HG02763 (cell line): Measurements from ENCODE around the gene PRKAG2.
A peak's percentile ranks its signal among the peaks of the same experiment; 100 is the strongest.

ENCODE experiments used
- ATAC-seq: cut with Tn5 transposase; IDR thresholded peaks from one replicate; pipeline ENCODE4 v1.9.1; 2021; ENCODE audit warnings: mild to moderate bottlenecking, moderate library complexity; ENCODE audit not compliant: unreplicated experiment

The PRKAG2 gene

GRCh38 chr7:151663382-151664100 lies 213.4 kb downstream of the PRKAG2 start:
- ATAC-seq = no peak

- ATAC-seq = no peak
These were observed 214.6 kb downstream of the PRKAG2 start for GRCh38 chr7:151662251-151662826.

- ATAC-seq = no peak
These were observed 215.3 kb downstream of the PRKAG2 start for GRCh38 chr7:151661587-151661986.

GRCh38 chr7:151660141-151660540 lies 216.8 kb downstream of the PRKAG2 start:
- no peak for ATAC-seq

- no peak for ATAC-seq
These were observed 217.7 kb downstream of the PRKAG2 start for GRCh38 chr7:151659219-151659618.

- ATAC-seq = no peak
These were observed 218.1 kb downstream of the PRKAG2 start for GRCh38 chr7:151658778-151659177.

GRCh38 chr7:151657173-151657572 lies 219.7 kb downstream of the PRKAG2 start:
- ATAC-seq = no peak

- ATAC-seq = no peak
These were observed 221.4 kb downstream of the PRKAG2 start for GRCh38 chr7:151655555-151655954.

GRCh38 chr7:151652111-151652510 lies 224.8 kb downstream of the PRKAG2 start:
- ATAC-seq = no peak

GRCh38 chr7:151650161-151650560 lies 226.8 kb downstream of the PRKAG2 start:
- no peak for ATAC-seq

- ATAC-seq = no peak
These were observed 228.5 kb downstream of the PRKAG2 start for GRCh38 chr7:151648429-151648828.

- no peak for ATAC-seq
These were observed 229.0 kb downstream of the PRKAG2 start for GRCh38 chr7:151647874-151648273.

GRCh38 chr7:151647006-151647405 lies 229.9 kb downstream of the PRKAG2 start:
- no peak for ATAC-seq

GRCh38 chr7:151645311-151645710 lies 231.6 kb downstream of the PRKAG2 start:
- no peak for ATAC-seq

- ATAC-seq = no peak
These were observed 232.4 kb downstream of the PRKAG2 start for GRCh38 chr7:151644554-151644953.

GRCh38 chr7:151642746-151643145 lies 234.2 kb downstream of the PRKAG2 start:
- ATAC-seq = no peak

GRCh38 chr7:151641587-151641986 lies 235.3 kb downstream of the PRKAG2 start:
- ATAC-seq = no peak

GRCh38 chr7:151637781-151638261 lies 239.1 kb downstream of the PRKAG2 start:
- ATAC-seq = no peak

GRCh38 chr7:151634643-151635042 lies 242.3 kb downstream of the PRKAG2 start:
- ATAC-seq = no peak

GRCh38 chr7:151633516-151633812 lies 243.5 kb downstream of the PRKAG2 start:
- no peak for ATAC-seq

GRCh38 chr7:151632750-151633515 lies 244.0 kb downstream of the PRKAG2 start:
- ATAC-seq = peak; percentile 47
